HG02970 (cell line): ENCODE results near the gene COL10A1.
A peak's percentile ranks its signal among the peaks of the same experiment; 100 is the strongest.

Experiments used
- ATAC-seq: cut with Tn5 transposase; IDR thresholded peaks from one replicate; pipeline ENCODE4 v1.9.1; 2021; ENCODE audit warnings: mild to moderate bottlenecking, moderate library complexity, moderate number of reproducible peaks; ENCODE audit not compliant: unreplicated experiment, low FRiP score

The COL10A1 gene

DNA sequence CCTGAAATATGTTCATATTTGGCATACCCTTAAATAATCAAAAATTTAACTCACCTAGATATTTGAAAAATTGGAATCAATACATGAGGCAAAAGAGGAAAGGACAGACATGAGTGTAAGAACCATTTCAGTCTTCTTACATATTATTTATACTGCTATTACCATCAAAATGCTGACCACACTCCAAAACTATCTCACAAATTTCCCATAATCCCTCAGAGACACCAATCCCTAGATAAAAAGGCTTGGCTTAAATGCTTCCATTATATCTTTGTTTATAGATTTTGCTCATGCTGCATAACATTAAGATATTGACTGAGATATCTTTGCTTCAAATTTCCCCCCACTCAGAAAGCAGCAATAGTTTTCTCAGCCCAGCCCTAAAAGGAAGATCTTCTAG, 37.0 kb downstream of the COL10A1 start:
- ATAC-seq, result no peak

DNA sequence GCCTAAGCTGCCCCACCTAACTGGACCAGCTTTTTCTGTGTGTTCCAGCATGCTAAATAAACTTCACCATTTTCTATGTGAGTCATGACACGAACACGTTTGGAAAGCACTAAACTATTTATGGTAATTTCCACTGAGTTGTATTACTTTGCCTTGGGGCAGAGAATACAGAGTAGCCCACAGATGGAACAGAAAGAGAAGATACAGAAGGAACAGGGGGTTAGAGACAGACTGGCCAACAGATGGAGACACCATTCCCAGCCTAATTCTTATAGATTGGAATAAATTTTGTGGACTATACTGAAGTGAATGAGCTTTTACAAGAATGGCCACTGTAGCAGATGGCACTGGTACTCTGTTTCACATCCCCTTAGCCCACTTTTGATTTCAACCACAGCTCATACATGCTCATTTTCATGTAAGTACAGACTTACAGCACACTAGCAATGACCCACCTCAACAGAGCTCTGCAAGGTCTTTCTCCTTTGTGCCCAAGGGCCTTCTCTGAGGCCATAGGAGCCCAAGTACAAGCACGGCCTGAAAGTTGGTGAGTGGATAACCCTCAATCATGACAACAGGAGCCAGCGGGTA, 38.4 kb downstream of the COL10A1 start:
- peak; percentile 96 for ATAC-seq

- ATAC-seq, result no peak
Measured at GRCh38 chr6:116084284-116084683, 41.6 kb downstream of the COL10A1 start.

DNA sequence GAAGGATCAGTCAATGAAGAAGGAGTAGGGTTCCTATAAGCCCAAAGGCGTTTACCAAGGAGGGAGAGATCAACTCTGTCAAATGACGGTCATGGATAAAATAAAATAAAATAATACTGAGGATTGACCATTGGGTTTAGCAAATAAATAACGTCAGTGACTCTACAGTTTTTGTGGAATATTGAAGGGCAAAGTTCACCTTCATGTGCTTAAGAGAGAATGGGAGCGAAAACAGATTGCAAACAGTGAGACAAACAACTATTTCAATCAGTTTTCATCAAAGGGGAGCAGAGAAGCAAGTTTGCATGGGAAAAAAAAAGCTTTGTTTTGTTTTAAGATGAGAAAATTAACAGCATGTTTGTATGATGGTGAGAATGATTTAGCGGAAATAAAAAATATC, 42.9 kb downstream of the COL10A1 start:
- ATAC-seq, result no peak

DNA sequence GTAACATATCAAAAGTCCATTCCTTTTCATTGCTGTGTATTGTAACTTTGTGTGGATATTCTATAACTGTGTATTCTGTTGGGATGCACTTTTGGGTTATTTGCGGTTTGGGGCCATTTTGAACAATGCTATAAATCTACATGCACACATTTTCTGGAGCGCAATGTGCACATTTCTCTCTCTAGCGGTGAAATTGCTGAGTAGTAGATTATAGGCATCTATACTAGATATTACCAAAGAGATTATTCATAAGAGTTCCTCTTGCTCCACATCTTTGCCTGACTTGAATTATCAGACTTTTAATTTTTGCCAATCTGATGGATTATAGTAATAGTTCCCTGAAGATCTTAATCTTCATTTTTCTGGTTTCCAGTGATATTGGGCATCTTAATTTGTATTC, 47.0 kb downstream of the COL10A1 start:
- ATAC-seq, result no peak

GRCh38 chr6:116078522-116078921, 47.4 kb downstream of the COL10A1 start:
- ATAC-seq, result no peak

DNA sequence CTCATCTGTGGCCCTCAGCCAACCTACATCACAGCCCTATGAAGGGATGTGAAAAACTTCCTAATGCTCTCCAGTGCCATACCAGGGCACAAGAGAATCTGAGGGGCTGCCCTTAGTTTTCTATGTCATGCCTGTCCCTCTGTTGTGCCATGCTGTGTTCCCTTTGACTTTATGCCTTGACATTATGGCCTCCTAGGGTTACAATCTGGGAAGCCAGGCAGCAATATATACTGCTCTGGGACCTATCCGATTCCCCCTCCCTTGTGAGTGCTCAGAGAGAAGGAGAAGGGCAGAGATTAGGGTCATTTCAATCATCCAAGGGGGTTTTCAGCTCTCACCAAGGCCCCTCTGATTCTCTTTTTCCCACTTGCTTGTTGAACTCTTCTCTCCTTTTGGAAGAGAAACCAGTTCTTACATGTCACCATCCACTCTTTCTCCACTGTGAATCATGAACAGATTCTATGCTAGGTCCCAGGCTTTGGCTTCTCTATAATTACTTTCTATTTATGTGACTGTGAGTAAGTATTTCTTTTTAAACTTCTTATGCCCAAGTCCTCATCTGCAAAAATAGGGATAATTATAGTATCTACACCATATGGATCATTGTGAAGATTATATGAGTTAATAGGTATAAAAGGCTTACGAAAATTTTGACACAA, 51.1 kb downstream of the COL10A1 start:
- ATAC-seq, result no peak

GRCh38 chr6:116073765-116074440, 52.0 kb downstream of the COL10A1 start:
- ATAC-seq, result no peak

GRCh38 chr6:116072368-116072767, 53.6 kb downstream of the COL10A1 start:
- no peak for ATAC-seq

DNA sequence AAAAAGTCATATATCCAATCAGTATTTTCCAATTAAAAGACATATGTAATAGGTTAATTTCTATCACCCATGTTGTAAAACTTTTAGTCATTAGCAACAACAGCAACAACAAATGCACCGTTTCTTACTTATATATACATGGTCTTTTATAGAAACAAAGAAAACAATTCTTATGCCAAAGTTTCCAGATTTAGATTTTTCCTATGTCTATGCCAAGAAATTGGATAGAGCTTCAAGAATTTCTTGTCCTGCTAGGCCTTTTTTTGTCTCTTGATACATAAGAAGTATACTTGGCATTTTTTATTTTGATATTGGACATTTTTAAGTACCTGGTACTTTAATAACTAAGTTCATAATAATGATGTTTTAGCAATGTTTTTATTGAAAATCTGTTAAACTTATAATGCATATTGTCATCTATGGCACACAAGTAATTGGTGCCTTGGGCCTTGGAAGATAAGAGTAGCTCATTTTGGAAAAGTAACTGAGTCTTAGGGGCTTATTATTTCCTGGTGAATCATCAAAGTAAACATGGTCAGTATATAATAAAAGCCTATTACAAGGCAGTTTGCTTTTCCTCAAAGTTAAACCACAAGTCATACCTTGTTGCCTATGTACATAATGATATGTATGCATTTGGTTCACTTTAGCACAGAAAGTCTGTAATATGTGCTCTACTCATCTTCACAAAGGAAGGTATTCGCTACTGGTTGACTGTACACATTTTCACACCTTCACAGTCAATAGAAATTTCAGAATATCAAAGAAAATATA, 55.1 kb downstream of the COL10A1 start:
- ATAC-seq, result no peak

DNA sequence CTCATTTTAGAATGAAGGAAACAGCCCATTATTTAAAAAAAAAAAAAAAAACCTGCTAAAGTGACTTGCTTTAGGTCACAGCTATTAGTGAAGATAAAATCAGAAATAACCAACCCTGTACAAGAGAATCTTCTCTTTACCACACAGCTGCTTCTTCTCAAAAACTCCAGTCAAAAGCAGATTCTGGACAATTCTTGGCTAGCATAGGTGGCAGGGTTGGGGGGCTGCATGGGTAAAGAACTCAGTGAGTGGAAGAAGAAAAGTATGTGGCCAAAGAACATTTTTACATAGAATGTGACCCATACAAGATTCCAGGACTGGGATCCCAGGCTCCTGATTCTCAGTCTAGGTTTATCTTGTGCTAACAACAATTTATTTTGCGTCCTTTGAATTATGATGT, 55.8 kb downstream of the COL10A1 start:
- no peak for ATAC-seq
